Measurements from ENCODE around the gene AUH. TPM values are rescaled to one million over a fixed set of nuclear protein-coding genes. Genes with fewer than 3 reads are reported as not detected.
A peak's percentile ranks its signal among the peaks of the same experiment; 100 is the strongest.

Gene AUH
- total and polyA plus RNA-seq, 2 donors (not counting 1 experiment from before 2014, with no cell fraction given) = 11.3 to 55.5 TPM

GRCh38 chr9:91295357-91295756 lies 66.4 kb downstream of the AUH start:
- peaks cover 3% of the 10 kb centered on the region for H3K4me1 ChIP-seq (ENCODE audit: control insufficient read depth, extremely low read depth, insufficient read depth, low read length)
- no peak overlapping the region for H3K4me3 ChIP-seq (replicated peaks in 1 of 4; ENCODE audit: control extremely low read depth in 1 of 4, insufficient read depth in 1 of 4, low read depth in 3 of 4, low read length in 4 of 4)
- H3K9ac ChIP-seq (ENCODE audit: insufficient read depth, low read length) = no peak overlapping the region

GRCh38 chr9:91291866-91292265 lies 69.9 kb downstream of the AUH start:
- no peaks in the 10 kb centered on the region for H3K79me2 ChIP-seq (ENCODE audit: control insufficient read depth, insufficient read depth, low read length)
- no peak overlapping the region for H2AFZ ChIP-seq (ENCODE audit: low read length)
- DNase-seq (ENCODE audit: low read depth in 2 of 2) = peak in 1 of 2 donors; percentile 61
- no peaks in the 10 kb centered on the region for H3K4me1 ChIP-seq (ENCODE audit: control insufficient read depth, extremely low read depth, insufficient read depth, low read length)
- no peaks in the 10 kb centered on the region for H3K27me3 ChIP-seq (ENCODE audit: control insufficient read depth, insufficient read depth, low read length)
- TF ChIP-seq, protein P1, sequence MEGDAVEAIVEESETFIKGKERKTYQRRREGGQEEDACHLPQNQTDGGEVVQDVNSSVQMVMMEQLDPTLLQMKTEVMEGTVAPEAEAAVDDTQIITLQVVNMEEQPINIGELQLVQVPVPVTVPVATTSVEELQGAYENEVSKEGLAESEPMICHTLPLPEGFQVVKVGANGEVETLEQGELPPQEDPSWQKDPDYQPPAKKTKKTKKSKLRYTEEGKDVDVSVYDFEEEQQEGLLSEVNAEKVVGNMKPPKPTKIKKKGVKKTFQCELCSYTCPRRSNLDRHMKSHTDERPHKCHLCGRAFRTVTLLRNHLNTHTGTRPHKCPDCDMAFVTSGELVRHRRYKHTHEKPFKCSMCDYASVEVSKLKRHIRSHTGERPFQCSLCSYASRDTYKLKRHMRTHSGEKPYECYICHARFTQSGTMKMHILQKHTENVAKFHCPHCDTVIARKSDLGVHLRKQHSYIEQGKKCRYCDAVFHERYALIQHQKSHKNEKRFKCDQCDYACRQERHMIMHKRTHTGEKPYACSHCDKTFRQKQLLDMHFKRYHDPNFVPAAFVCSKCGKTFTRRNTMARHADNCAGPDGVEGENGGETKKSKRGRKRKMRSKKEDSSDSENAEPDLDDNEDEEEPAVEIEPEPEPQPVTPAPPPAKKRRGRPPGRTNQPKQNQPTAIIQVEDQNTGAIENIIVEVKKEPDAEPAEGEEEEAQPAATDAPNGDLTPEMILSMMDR (conservative IDR thresholded peaks at IDR 0.05 in 1 of 2, IDR thresholded peaks at IDR 0.05 in 1 of 2; ENCODE audit: low read depth in 1 of 2, low read length in 2 of 2) = no peak
- TF ChIP-seq EZH2 (IDR thresholded peaks at IDR 0.05; ENCODE audit: low read length, missing control alignments) = no peak
- H3K9ac ChIP-seq (ENCODE audit: insufficient read depth, low read length) = no peak overlapping the region
- no peak overlapping the region for H3K27ac ChIP-seq (ENCODE audit: insufficient read depth, low read length)
- H3K9me3 ChIP-seq (ENCODE audit: control insufficient read depth, insufficient read depth, low read depth, low read length) = no peaks in the 10 kb centered on the region
- H3K4me3 ChIP-seq (replicated peaks in 1 of 4; ENCODE audit: control extremely low read depth in 1 of 4, insufficient read depth in 1 of 4, low read depth in 3 of 4, low read length in 4 of 4) = no peak overlapping the region
- peaks cover 5% of the 10 kb centered on the region for H3K36me3 ChIP-seq (ENCODE audit: control insufficient read depth, insufficient read depth, low read length)
- no peak overlapping the region for H3K4me2 ChIP-seq (ENCODE audit: extremely low read depth, insufficient read depth, low read length)
- H4K20me1 ChIP-seq (ENCODE audit: control insufficient read depth, extremely low read depth, insufficient read depth, low read length) = no peaks in the 10 kb centered on the region

More at GRCh38 chr9:91295357-91295756, 66.4 kb downstream of the AUH start:
- no peaks in the 10 kb centered on the region for H3K79me2 ChIP-seq (ENCODE audit: control insufficient read depth, insufficient read depth, low read length)
- no peak overlapping the region for H3K27ac ChIP-seq (ENCODE audit: insufficient read depth, low read length)
- TF ChIP-seq, protein P1 (conservative IDR thresholded peaks at IDR 0.05 in 1 of 2, IDR thresholded peaks at IDR 0.05 in 1 of 2; ENCODE audit: low read depth in 1 of 2, low read length in 2 of 2) = no peak
- no peak for TF ChIP-seq EZH2 (IDR thresholded peaks at IDR 0.05; ENCODE audit: low read length, missing control alignments)
- H3K27me3 ChIP-seq (ENCODE audit: control insufficient read depth, insufficient read depth, low read length) = no peaks in the 10 kb centered on the region
- no peak overlapping the region for H3K4me2 ChIP-seq (ENCODE audit: extremely low read depth, insufficient read depth, low read length)
- H3K36me3 ChIP-seq (ENCODE audit: control insufficient read depth, insufficient read depth, low read length) = peaks cover 5% of the 10 kb centered on the region
- H2AFZ ChIP-seq (ENCODE audit: low read length) = no peak overlapping the region
- H3K9me3 ChIP-seq (ENCODE audit: control insufficient read depth, insufficient read depth, low read depth, low read length) = no peaks in the 10 kb centered on the region
- no peaks in the 10 kb centered on the region for H4K20me1 ChIP-seq (ENCODE audit: control insufficient read depth, extremely low read depth, insufficient read depth, low read length)
- no peak for DNase-seq (ENCODE audit: low read depth in 2 of 2)

- H3K9ac ChIP-seq (ENCODE audit: insufficient read depth, low read length) = no peak overlapping the region
- H3K36me3 ChIP-seq (ENCODE audit: control insufficient read depth, insufficient read depth, low read length) = peaks cover 2% of the 10 kb centered on the region
- H3K27ac ChIP-seq (ENCODE audit: insufficient read depth, low read length) = no peak overlapping the region
- no peaks in the 10 kb centered on the region for H4K20me1 ChIP-seq (ENCODE audit: control insufficient read depth, extremely low read depth, insufficient read depth, low read length)
- H2AFZ ChIP-seq (ENCODE audit: low read length) = no peak overlapping the region
- no peaks in the 10 kb centered on the region for H3K9me3 ChIP-seq (ENCODE audit: control insufficient read depth, insufficient read depth, low read depth, low read length)
- TF ChIP-seq, protein P1 (conservative IDR thresholded peaks at IDR 0.05 in 1 of 2, IDR thresholded peaks at IDR 0.05 in 1 of 2; ENCODE audit: low read depth in 1 of 2, low read length in 2 of 2) = no peak
- no peak for TF ChIP-seq EZH2 (IDR thresholded peaks at IDR 0.05; ENCODE audit: low read length, missing control alignments)
- H3K79me2 ChIP-seq (ENCODE audit: control insufficient read depth, insufficient read depth, low read length) = no peaks in the 10 kb centered on the region
- DNase-seq (ENCODE audit: low read depth in 2 of 2) = no peak
- H3K4me3 ChIP-seq (replicated peaks in 1 of 4; ENCODE audit: control extremely low read depth in 1 of 4, insufficient read depth in 1 of 4, low read depth in 3 of 4, low read length in 4 of 4) = no peak overlapping the region
- H3K4me2 ChIP-seq (ENCODE audit: extremely low read depth, insufficient read depth, low read length) = no peak overlapping the region
- no peaks in the 10 kb centered on the region for H3K27me3 ChIP-seq (ENCODE audit: control insufficient read depth, insufficient read depth, low read length)
- H3K4me1 ChIP-seq (ENCODE audit: control insufficient read depth, extremely low read depth, insufficient read depth, low read length) = peaks cover 3% of the 10 kb centered on the region
Observed at GRCh38 chr9:91289244-91289643, 72.5 kb downstream of the AUH start.

Measured in fibroblast of lung (primary cell).